ENCODE results near the gene SP2. TPM values are rescaled to one million over a fixed set of nuclear protein-coding genes. Genes with fewer than 3 reads are reported as not detected.
A peak's percentile ranks its signal among the peaks of the same experiment; 100 is the strongest.

The SP2 gene
- 1 to 10 TPM; 4.0 to 9.9 (median 9.2) TPM for total RNA-seq

DNA sequence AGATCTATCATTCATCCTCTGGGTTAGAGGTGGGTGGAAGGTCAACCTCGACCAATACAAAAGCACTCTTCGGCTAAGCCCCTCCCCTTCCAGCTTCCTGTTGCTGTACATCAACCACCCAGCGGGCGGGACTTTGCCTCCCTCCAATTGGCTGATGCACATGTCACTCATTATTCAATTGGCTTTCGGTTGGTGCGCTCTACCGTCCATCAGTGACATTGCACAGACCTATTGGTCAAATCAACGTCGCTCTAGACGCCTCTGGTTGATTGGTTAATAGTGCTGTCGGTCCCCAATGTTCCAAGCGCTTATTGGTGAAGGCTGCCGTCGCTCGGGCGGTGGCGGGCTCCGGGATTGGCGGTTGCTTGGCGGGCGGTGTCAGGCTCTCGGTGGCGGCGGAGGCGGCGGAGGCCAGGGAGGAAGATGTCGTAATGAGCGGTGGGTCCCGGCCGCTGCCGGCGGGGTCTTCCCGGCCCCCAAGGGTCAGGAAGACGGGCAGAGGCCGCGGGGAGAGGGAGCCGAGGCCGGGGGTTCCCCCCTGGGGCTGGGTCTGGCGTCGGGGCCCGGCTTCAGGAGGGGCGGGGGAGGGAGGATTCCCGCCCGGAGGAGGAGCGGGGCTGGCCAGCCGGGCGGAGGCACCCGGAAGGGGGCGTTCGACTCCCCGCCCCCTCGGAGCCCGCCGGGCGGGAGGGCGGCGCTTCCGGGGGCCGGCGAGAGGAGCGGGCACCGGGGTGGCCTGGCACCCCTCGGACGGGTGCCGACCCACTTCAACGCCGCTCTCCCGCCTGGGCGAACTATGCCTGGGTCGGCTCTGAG, at the start of gene SP2:
Gene SP2 (plus strand): TSS at position 381 of the 816 bp plus-strand sequence. CDS start 51 bp downstream, at position 432.
- 0% methylated on average over 9 of the region's 70 CpGs for WGBS, 2 donors
- intact Hi-C loops (cut with DNase I): loop anchor here (5.0 kb wide), 1 partner anchor 46 kb away; the partner anchor contains the start of gene PNPO

DNA sequence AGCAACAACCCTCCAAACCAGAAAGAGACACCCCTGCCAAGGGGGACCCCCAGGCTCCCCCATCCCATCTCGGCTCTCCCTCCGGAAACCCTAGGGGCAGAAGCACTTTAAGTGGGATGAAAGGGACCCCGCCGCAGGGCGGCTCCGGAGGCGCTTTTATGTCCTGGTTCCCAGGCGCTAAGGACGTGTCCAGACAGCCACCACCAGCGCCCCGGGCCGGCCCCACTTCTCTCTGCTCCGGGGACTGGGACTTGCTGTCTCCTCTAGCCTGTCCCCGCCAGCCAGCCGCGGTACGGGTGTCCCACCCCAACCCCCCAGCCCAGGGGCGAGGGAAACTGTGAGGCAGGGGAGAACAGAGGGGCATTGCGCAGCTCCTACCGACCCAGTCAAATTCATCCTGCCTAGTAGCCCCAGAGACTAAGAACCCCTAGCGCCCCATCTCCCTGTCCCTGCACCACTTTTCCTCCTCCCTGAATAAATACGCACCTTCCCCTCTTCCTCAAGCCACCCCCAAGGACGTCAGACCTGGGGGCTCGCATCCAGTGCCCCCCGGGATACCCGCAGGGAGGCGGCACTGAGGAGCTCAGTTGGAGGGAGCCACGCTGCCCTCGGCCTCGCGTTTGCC, 49.2 kb upstream of the SP2 start:
- Histone ChIP-seq H3K9me3 (no peaks in the 10 kb centered on the region), H3K27me3 (peaks cover 6 to 74% (median 12%) of the 10 kb centered on the region in 4 donors), H3K4me3 (no peak overlapping the region), H3K36me3 (no peaks in the 10 kb centered on the region), H3K4me1 (peaks cover 29 to 67% (median 34%) of the 10 kb centered on the region in 3 donors), H3K27ac (no peak overlapping the region)
- no peak for TF ChIP-seq POLR2A (IDR thresholded peaks at IDR 0.05)
- TF ChIP-seq, protein P1, sequence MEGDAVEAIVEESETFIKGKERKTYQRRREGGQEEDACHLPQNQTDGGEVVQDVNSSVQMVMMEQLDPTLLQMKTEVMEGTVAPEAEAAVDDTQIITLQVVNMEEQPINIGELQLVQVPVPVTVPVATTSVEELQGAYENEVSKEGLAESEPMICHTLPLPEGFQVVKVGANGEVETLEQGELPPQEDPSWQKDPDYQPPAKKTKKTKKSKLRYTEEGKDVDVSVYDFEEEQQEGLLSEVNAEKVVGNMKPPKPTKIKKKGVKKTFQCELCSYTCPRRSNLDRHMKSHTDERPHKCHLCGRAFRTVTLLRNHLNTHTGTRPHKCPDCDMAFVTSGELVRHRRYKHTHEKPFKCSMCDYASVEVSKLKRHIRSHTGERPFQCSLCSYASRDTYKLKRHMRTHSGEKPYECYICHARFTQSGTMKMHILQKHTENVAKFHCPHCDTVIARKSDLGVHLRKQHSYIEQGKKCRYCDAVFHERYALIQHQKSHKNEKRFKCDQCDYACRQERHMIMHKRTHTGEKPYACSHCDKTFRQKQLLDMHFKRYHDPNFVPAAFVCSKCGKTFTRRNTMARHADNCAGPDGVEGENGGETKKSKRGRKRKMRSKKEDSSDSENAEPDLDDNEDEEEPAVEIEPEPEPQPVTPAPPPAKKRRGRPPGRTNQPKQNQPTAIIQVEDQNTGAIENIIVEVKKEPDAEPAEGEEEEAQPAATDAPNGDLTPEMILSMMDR (IDR thresholded peaks at IDR 0.05): no peak
- WGBS, 2 donors: 0 to 18% methylated on average over 4 to 13 of the region's 31 CpGs
- intact Hi-C loops (cut with DNase I): no loop called here
- no peak for DNase-seq

More for the DNA sequence above, at the start of gene SP2:
- H3K36me3 ChIP-seq: peaks cover 0 to 23% (median 0%) of the 10 kb centered on the region in 3 donors
- TF ChIP-seq POLR2A (IDR thresholded peaks at IDR 0.05): peak in 2 of 4 donors; percentile 80 to 83
- TF ChIP-seq, protein P1 (IDR thresholded peaks at IDR 0.05): peak in 2 of 6 experiments; percentile 7 to 14
- H3K4me1 ChIP-seq: peaks cover 17 to 64% (median 22%) of the 10 kb centered on the region in 3 donors
- H3K27ac ChIP-seq: peak within 1 kb of the TSS; percentile 99 to 100 (median 100)
- no peaks in the 10 kb centered on the region for H3K9me3 ChIP-seq
- DNase-seq: peak; percentile 98
- H3K4me3 ChIP-seq: peak within 1 kb of the TSS; percentile 77 to 88 (median 82)
- no peaks in the 10 kb centered on the region for H3K27me3 ChIP-seq

DNA sequence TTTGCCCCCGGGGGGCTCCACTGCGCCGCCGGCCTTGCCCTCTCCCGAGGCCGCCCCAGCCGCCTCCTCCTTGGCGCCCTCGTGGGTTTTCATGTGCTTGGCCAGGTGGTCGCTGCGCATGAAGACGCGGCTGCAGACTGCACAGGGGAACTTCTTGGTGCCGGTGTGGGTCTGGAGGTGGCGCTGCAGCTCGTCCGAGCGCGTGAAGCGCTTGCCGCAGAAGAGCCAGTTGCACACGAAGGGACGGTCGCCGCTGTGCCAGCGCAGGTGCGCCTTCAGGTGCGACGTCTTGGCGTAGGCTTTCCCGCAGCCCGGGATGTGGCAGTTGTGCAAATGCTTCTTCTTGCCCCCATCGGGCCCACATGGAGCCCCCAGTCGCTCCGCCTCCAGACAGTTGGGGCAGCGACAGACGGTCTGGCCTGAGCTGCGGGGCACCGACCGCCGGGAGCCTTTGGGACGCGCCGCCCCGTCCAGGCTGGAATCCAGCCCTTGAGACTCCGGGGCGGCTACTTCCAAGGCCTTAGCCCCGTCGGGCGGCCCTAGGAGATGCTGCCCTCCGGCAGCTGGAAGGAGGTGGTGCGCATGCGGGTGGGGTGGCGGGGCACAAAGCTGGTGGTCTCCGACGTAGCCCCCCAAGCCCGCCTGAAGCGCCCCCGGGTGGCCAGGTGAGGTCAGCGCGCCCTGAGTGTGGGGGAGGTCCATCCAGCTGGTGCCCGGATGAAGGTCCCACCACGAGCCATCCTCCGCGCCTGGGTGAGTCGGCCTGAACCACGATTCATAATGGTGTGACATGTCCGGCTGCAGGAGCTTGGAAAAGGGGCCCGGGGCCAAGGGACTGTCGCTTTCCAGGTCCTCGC, 48.5 kb upstream of the SP2 start:
- H3K27me3 ChIP-seq: peaks cover 10 to 81% (median 18%) of the 10 kb centered on the region in 4 donors
- TF ChIP-seq, protein P1 (IDR thresholded peaks at IDR 0.05): peak in 3 of 6 experiments; percentile 14 to 35 (median 18)
- no peak for TF ChIP-seq POLR2A (IDR thresholded peaks at IDR 0.05)
- no peaks in the 10 kb centered on the region for H3K36me3 ChIP-seq
- intact Hi-C loops (cut with DNase I): no loop called here
- 27 to 36% methylated on average over 5 to 20 of the region's 71 CpGs for WGBS, 2 donors
- no peak overlapping the region for H3K27ac ChIP-seq
- H3K4me1 ChIP-seq: peaks cover 29 to 69% (median 35%) of the 10 kb centered on the region in 3 donors
- H3K9me3 ChIP-seq: no peaks in the 10 kb centered on the region
- no peak overlapping the region for H3K4me3 ChIP-seq
- DNase-seq: no peak

DNA sequence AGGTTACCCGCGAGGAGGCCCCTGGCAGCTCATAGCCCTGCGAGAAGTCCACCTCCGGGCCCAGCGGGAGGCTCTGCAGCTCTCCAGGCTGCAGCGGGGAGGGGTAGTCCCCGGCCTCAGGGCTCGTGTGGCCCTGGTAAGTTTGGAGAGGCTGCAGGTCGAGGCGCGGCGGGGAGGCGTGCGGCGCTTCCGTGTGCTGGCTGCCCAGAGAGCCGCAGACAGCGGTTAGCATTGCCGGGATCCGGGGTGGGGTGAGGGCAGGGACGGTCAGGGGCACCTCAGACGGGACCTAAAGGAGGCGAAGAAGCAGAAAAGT, 47.9 kb upstream of the SP2 start:
- H3K27ac ChIP-seq: no peak overlapping the region
- no peak for DNase-seq
- H3K36me3 ChIP-seq: no peaks in the 10 kb centered on the region
- peaks cover 25 to 66% (median 34%) of the 10 kb centered on the region in 3 donors for H3K4me1 ChIP-seq
- no peak for TF ChIP-seq POLR2A (IDR thresholded peaks at IDR 0.05)
- TF ChIP-seq, protein P1 (IDR thresholded peaks at IDR 0.05): no peak
- intact Hi-C loops (cut with DNase I): no loop called here
- no peaks in the 10 kb centered on the region for H3K9me3 ChIP-seq
- no peak overlapping the region for H3K4me3 ChIP-seq
- peaks cover 13 to 87% (median 23%) of the 10 kb centered on the region in 4 donors for H3K27me3 ChIP-seq
- 90% methylated on average over 3 of the region's 23 CpGs; no CpG with 5 or more reads in 1 of the 2 donors for WGBS, 2 donors

Data from esophagus squamous epithelium (tissue), 5 donors.